Activated CD8-positive, alpha-beta T cell treated with anti-CD3 and anti-CD28 coated beads for 36 hours (primary cell): ENCODE data around the gene SLC6A19. TPM values are rescaled to one million over a fixed set of nuclear protein-coding genes. Genes with fewer than 3 reads are reported as not detected.

ENCODE experiments used
- ATAC-seq: fragments of 200-7000 bp; cut with Tn5 transposase; one replicate; pipeline ENCODE4 v1.10.0; 2021; ENCODE audit warnings: mild to moderate bottlenecking, moderate library complexity
- CTCF ChIA-PET: fragments of 350-600 bp; sonication (Branson Sonifier 250); formaldehyde crosslinking; loops from one replicate; lab custom pipeline; 2021; ENCODE audit warnings: antibody characterized with exemption; lab: Charles Lee
- POLR2A ChIA-PET: fragments of 350-600 bp; sonication (Branson Sonifier 250); formaldehyde crosslinking; loops from one replicate; lab custom pipeline; 2021; ENCODE audit warnings: antibody characterized with exemption; lab: Charles Lee
- DNase-seq: peaks from one replicate; pipeline ENCODE4 v3.0.0-alpha.2; 2020
- H3K27ac Mint-ChIP-seq: one replicate; pipeline ENCODE4 v1.8.0; 2021; ENCODE audit warnings: mild to moderate bottlenecking, mixed read lengths
- H3K27me3 Mint-ChIP-seq: one replicate; pipeline ENCODE4 v1.8.0; 2021; ENCODE audit warnings: mixed read lengths
- H3K36me3 Mint-ChIP-seq: one replicate; pipeline ENCODE4 v1.8.0; 2021; ENCODE audit warnings: low read depth, mixed read lengths
- H3K4me1 Mint-ChIP-seq: one replicate; pipeline ENCODE4 v1.8.0; 2021; ENCODE audit warnings: low read depth, mixed read lengths
- H3K4me3 Mint-ChIP-seq: one replicate; pipeline ENCODE4 v1.8.0; 2021; ENCODE audit warnings: mild to moderate bottlenecking, moderate library complexity, mixed read lengths
- H3K9me3 Mint-ChIP-seq: one replicate; pipeline ENCODE4 v1.8.0; 2021; ENCODE audit warnings: mixed read lengths
- intact Hi-C: fragments of 100-400 bp; cut with micrococcal nuclease; formaldehyde crosslinking; loops from one replicate; pipeline ENCODE4 v1.10.0; 2022
- total RNA-seq, 2 experiments: library from RNA; stranded (reverse); gene quantifications; one replicate each; pipeline ENCODE4 v1.2.3, GENCODE V29; 2021
- TF ChIP-seq, protein P1 (sequence below): fragments of 200-600 bp; IDR thresholded peaks from one replicate; pipeline ENCODE4 v1.8.0; 2022; ENCODE audit warnings: antibody characterized with exemption, mild to moderate bottlenecking

The SLC6A19 gene
- total RNA-seq, 2 experiments from 2014 or later = not detected

DNA sequence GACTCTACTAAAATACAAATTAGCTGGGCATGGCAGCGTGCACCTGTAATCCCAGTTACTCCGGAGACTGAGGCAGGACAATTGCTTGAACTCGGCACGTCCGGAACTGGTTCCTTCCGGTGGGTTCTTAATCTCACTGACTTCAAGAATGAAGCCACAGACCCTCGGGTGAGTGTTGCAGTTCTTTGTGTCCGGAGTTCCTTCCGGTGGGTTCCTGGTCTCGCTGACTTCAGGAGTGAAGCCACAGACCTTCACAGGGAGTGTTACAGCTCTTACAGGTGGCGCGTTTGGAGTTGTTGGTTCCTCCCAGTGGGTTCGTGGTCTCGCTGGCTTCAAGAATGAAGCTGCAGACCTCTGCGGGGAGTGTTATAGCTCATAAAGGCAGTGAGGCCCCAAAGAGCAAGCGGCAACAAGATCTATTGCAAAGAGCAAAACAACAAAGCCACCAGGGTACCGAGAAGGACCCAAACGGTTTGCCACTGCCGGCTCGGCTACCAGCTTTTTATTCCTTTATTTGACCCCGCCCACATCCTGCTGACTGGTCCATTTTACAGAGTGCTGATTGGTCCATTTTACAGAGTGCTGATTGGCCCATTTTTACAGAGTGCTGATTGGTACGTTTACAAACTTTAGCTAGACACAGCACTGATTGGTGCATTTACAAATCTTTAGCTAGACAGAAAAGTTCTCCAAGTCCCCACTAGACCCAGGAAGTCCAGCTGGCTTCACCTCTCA lies 28.6 kb upstream of the SLC6A19 start:
- H3K9me3 Mint-ChIP-seq = no peaks in the 10 kb centered on the region
- ChIA-PET POLR2A (interaction anchor here (1.1 to 1.4 kb wide), 3 partner anchors 21 to 249 kb away, joined by 3 to 4 read pairs (median 3); no protein-coding TSS in a partner anchor), CTCF (interaction anchor here (0.9 to 2.6 kb wide), 4 partner anchors 10 to 472 kb away, joined by 3 to 19 read pairs (median 6); partner anchors contain the start of genes BRD9 and TRIP13)
- H3K36me3 Mint-ChIP-seq = no peaks in the 10 kb centered on the region
- peaks cover 2% of the 10 kb centered on the region for H3K27me3 Mint-ChIP-seq
- peak; percentile 66 for DNase-seq
- TF ChIP-seq, protein P1, sequence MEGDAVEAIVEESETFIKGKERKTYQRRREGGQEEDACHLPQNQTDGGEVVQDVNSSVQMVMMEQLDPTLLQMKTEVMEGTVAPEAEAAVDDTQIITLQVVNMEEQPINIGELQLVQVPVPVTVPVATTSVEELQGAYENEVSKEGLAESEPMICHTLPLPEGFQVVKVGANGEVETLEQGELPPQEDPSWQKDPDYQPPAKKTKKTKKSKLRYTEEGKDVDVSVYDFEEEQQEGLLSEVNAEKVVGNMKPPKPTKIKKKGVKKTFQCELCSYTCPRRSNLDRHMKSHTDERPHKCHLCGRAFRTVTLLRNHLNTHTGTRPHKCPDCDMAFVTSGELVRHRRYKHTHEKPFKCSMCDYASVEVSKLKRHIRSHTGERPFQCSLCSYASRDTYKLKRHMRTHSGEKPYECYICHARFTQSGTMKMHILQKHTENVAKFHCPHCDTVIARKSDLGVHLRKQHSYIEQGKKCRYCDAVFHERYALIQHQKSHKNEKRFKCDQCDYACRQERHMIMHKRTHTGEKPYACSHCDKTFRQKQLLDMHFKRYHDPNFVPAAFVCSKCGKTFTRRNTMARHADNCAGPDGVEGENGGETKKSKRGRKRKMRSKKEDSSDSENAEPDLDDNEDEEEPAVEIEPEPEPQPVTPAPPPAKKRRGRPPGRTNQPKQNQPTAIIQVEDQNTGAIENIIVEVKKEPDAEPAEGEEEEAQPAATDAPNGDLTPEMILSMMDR = no peak
- intact Hi-C loops = no loop called here
- peak overlapping the region; percentile 63 for H3K4me3 Mint-ChIP-seq
- H3K4me1 Mint-ChIP-seq = peaks cover 8% of the 10 kb centered on the region
- peak overlapping the region; percentile 76 for H3K27ac Mint-ChIP-seq
- peak; percentile 57 for ATAC-seq

DNA sequence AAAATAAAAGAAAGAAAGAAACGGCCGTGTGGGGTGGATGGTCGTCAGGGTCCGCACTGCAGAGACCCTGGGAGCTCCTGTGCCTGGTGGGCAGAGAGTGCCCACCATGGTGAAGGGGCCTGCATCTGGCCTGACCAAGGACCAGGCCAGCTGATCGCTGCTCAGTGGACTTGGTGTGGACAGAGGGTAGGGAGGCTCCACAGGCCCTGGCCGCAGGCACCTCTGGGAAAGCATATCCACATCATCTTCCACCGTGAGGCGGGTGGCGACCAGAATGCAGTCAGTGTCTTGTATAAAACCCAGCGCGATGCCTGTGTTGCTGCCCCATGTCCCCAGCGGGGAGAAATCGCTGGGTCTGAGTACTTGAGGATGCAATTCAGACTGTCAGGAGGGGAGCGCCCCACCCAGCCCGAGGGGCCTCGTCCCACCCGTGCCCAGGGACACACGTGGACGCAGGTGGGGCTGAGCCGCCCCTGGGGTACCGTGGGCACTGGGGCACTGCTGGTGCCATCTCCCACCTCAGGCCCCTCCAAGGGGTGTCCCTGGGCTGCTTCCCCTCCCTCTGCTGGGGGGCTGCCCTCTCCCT lies 27.8 kb upstream of the SLC6A19 start:
- no peak overlapping the region for H3K27ac Mint-ChIP-seq
- TF ChIP-seq, protein P1 = no peak
- ChIA-PET POLR2A (interaction anchor here (1.1 to 1.4 kb wide), 2 partner anchors 22 to 250 kb away, joined by 3 to 4 read pairs; no protein-coding TSS in a partner anchor), CTCF (interaction anchor here (0.6 to 2.6 kb wide), 13 partner anchors 8 to 471 kb away, joined by 3 to 19 read pairs (median 6); no protein-coding TSS in a partner anchor)
- DNase-seq (no peak), ATAC-seq (peak; percentile 8)
- intact Hi-C loops = no loop called here
- H3K36me3 Mint-ChIP-seq = no peaks in the 10 kb centered on the region
- no peak overlapping the region for H3K4me3 Mint-ChIP-seq
- peaks cover 5% of the 10 kb centered on the region for H3K4me1 Mint-ChIP-seq
- no peaks in the 10 kb centered on the region for H3K27me3 Mint-ChIP-seq
- H3K9me3 Mint-ChIP-seq = no peaks in the 10 kb centered on the region

DNA sequence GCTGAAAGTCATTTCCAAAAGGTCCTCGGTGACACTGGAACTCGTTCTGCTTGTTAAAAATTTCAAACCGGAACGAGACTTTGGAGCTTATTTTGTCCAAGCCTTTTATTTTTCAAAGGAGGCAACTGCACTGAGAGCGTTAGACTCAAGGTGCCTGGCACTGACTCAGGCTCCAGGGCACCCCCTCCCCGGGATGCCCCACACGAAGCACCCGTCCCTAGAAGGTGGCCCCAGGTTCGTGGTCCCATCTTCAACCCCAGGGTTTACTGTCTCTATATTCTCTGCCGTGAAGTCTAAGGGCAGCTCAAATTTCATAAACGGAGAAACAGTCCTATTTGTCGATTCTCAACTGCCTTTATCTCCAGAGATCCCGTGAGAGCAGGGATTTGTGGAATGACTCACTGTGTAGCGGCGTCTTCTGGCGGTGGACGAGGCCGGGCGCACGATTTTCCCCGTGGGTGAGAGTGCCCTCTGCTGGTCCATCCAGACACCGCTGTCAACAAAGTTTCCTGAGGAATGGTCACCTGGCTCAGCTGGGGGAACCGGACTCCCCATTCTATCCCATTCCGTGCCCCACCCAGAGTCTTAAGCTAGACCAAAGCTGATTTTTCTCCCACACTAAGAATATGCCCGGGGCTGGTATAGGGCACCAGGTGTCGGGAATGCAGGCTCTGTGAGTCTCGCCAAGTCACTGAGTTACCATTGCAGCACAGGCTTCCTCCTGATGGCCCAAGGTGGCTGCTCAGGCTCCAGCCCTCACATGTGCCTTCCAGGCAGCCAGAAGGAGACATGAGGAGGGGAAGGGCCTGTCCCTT lies 27.1 kb upstream of the SLC6A19 start:
- no peak overlapping the region for H3K27ac Mint-ChIP-seq
- H3K36me3 Mint-ChIP-seq = no peaks in the 10 kb centered on the region
- intact Hi-C loops = no loop called here
- ATAC-seq (peak; percentile 64), DNase-seq (peak; percentile 64)
- H3K4me1 Mint-ChIP-seq = peaks cover 5% of the 10 kb centered on the region
- no peaks in the 10 kb centered on the region for H3K9me3 Mint-ChIP-seq
- no peak overlapping the region for H3K4me3 Mint-ChIP-seq
- POLR2A ChIA-PET = no interaction called here
- CTCF ChIA-PET = interaction anchor here (0.6 to 2.6 kb wide), 14 partner anchors 9 to 471 kb away, joined by 3 to 19 read pairs (median 5); no protein-coding TSS in a partner anchor
- H3K27me3 Mint-ChIP-seq = no peaks in the 10 kb centered on the region
- TF ChIP-seq, protein P1 = peak; percentile 74

DNA sequence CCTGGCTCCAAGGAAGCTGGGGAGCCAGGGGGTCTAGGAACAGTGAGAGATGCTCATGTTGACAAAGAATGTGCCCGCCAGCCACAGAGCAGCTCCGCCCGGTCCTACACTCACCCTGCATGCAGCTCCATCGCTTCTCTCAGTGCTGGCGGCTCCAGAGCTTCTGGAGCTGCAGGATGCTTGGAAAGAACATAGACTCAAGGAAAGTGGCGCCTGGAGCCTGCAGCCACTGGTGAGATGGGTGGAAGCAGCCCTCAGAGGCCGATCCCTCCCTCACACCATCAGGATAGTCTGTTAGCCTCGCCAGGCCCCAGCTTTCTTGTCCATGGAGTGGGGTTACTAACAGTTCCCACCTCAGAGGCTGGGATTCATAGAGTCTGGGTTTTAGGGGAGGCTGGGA lies 26.4 kb upstream of the SLC6A19 start:
- Mint-ChIP-seq H3K4me3 (no peak overlapping the region), H3K27me3 (no peaks in the 10 kb centered on the region), H3K9me3 (no peaks in the 10 kb centered on the region), H3K4me1 (peaks cover 5% of the 10 kb centered on the region), H3K27ac (no peak overlapping the region), H3K36me3 (no peaks in the 10 kb centered on the region)
- intact Hi-C loops = no loop called here
- POLR2A ChIA-PET = no interaction called here
- TF ChIP-seq, protein P1 = no peak
- CTCF ChIA-PET = interaction anchor here (0.9 to 2.6 kb wide), 9 partner anchors 8 to 470 kb away, joined by 3 to 19 read pairs (median 8); no protein-coding TSS in a partner anchor
- ATAC-seq = no peak
- DNase-seq = no peak
